ENCODE data around the gene NAA50. TPM values are rescaled to one million over a fixed set of nuclear protein-coding genes. Genes with fewer than 3 reads are reported as not detected.

NAA50 gene
- total and polyA plus RNA-seq, 2 of the 13 experiments (the other 11 are each of a cell fraction or from before 2014, with no cell fraction given): 30.2 to 233 TPM

DNA sequence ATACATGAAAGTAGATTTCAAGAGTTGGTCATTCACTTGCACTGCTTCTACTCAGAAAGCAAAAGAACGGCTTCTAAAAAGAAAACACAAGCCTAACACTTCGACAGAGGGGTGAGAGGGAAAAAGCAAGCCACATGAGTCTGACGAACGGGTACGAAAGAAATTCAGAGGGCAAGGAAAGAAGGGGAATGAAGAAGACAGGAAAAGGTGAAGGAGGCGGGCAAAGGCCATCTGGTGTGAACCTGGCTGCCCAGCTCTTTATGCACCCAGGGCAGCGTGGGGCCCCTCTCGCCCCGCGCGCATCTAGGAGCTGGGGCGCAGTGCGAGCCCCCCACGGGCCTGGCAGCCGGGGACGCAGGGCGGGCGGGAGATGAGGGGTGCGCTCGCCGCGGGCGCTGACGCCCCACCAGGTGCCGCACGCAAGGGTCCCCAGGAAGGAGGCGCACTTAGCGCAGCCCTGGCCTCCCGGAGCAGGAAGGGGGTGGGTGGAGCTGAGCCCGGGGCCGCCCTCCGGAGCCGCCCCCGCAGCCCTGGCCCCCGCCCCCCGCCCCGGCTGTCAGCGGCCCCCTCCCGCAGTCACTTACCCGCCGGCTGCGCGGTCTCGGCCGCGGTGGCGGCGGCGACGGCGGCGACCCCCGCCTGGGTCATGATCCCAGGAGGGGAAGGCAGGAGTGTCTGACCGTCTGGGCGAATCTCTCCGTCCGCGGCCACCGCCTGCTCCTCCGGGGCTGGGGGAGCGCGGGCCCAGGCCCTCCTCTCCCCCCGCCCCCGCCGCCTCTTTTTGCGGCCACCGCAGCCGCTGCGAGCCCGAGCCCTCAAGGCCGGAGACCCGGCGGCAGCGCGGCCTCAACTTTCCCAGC, 50.0 kb downstream of the NAA50 start, which contains the start of gene USF3 (continued):
- 0 out of 2 replicates have a peak, but pooled peaks have one; percentile 3 for TF ChIP-seq ZNF335 (CRISPR knock-in tag; IDR thresholded peaks at IDR 0.05)
- TF ChIP-seq MEF2D (CRISPR knock-in tag; IDR thresholded peaks at IDR 0.05): 0 out of 2 replicates have a peak, but pooled peaks have one; percentile 43
- 0 out of 2 replicates have a peak, but pooled peaks have one; percentile 26 for TF ChIP-seq MEIS2 (CRISPR knock-in tag; IDR thresholded peaks at IDR 0.05)
- TF ChIP-seq ZNF816 (CRISPR knock-in tag; IDR thresholded peaks at IDR 0.05; ENCODE audit: borderline replicate concordance): peak; percentile 55; the same call in 1 of the 2 replicates
- TF ChIP-seq, protein P1, sequence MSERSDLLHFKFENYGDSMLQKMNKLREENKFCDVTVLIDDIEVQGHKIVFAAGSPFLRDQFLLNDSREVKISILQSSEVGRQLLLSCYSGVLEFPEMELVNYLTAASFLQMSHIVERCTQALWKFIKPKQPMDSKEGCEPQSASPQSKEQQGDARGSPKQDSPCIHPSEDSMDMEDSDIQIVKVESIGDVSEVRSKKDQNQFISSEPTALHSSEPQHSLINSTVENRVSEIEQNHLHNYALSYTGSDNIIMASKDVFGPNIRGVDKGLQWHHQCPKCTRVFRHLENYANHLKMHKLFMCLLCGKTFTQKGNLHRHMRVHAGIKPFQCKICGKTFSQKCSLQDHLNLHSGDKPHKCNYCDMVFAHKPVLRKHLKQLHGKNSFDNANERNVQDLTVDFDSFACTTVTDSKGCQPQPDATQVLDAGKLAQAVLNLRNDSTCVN (CRISPR knock-in tag; IDR thresholded peaks at IDR 0.05; ENCODE audit: borderline replicate concordance): 0 out of 2 replicates have a peak, but pooled peaks have one; percentile 17
- TF ChIP-seq ZNF232 (CRISPR knock-in tag; IDR thresholded peaks at IDR 0.05; ENCODE audit: borderline replicate concordance): peak; percentile 66; the same call in 1 of the 2 replicates
- TF ChIP-seq CBFB (CRISPR knock-in tag; IDR thresholded peaks at IDR 0.05): peak; percentile 50; the same call in 1 of the 2 replicates
- TF ChIP-seq YEATS4 (CRISPR knock-in tag; IDR thresholded peaks at IDR 0.05; ENCODE audit: borderline replicate concordance): peak; percentile 81
- TF ChIP-seq SRF (IDR thresholded peaks at IDR 0.05; ENCODE audit: low read depth, low read length): no peak
- peak; percentile 46; the same call in 1 of the 2 replicates for TF ChIP-seq ZBTB38 (CRISPR knock-in tag; IDR thresholded peaks at IDR 0.05)
- TF ChIP-seq MED1 (CRISPR knock-in tag; IDR thresholded peaks at IDR 0.05): peak; percentile 39
- TF ChIP-seq, protein P2, sequence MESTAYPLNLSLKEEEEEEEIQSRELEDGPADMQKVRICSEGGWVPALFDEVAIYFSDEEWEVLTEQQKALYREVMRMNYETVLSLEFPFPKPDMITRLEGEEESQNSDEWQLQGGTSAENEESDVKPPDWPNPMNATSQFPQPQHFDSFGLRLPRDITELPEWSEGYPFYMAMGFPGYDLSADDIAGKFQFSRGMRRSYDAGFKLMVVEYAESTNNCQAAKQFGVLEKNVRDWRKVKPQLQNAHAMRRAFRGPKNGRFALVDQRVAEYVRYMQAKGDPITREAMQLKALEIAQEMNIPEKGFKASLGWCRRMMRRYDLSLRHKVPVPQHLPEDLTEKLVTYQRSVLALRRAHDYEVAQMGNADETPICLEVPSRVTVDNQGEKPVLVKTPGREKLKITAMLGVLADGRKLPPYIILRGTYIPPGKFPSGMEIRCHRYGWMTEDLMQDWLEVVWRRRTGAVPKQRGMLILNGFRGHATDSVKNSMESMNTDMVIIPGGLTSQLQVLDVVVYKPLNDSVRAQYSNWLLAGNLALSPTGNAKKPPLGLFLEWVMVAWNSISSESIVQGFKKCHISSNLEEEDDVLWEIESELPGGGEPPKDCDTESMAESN (CRISPR knock-in tag; conservative IDR thresholded peaks at IDR 0.05): peak; percentile 59
- TF ChIP-seq HNF4G (IDR thresholded peaks at IDR 0.05; ENCODE audit: borderline replicate concordance, low read depth, low read length): peak; percentile 7; the same call in 1 of the 2 replicates
- 0 out of 2 replicates have a peak, but pooled peaks have one; percentile 42 for TF ChIP-seq HNF4G (CRISPR knock-in tag; IDR thresholded peaks at IDR 0.05; ENCODE audit: borderline replicate concordance, low read depth)
- peak; percentile 61 for TF ChIP-seq SKI (IDR thresholded peaks at IDR 0.05; ENCODE audit: partially characterized antibody)
- no peak for TF ChIP-seq ELF1 (CRISPR knock-in tag; IDR thresholded peaks at IDR 0.05)
- TF ChIP-seq, protein P3, sequence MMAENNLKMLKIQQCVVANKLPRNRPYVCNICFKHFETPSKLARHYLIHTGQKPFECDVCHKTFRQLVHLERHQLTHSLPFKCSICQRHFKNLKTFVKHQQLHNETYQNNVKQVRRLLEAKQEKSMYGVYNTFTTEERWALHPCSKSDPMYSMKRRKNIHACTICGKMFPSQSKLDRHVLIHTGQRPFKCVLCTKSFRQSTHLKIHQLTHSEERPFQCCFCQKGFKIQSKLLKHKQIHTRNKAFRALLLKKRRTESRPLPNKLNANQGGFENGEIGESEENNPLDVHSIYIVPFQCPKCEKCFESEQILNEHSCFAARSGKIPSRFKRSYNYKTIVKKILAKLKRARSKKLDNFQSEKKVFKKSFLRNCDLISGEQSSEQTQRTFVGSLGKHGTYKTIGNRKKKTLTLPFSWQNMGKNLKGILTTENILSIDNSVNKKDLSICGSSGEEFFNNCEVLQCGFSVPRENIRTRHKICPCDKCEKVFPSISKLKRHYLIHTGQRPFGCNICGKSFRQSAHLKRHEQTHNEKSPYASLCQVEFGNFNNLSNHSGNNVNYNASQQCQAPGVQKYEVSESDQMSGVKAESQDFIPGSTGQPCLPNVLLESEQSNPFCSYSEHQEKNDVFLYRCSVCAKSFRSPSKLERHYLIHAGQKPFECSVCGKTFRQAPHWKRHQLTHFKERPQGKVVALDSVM (CRISPR knock-in tag; IDR thresholded peaks at IDR 0.05): peak; percentile 31; the same call in 1 of the 2 replicates
- TF ChIP-seq ZNF607 (CRISPR knock-in tag; IDR thresholded peaks at IDR 0.05; ENCODE audit: borderline replicate concordance): peak; percentile 41; the same call in 1 of the 2 replicates
- TF ChIP-seq, protein P4, sequence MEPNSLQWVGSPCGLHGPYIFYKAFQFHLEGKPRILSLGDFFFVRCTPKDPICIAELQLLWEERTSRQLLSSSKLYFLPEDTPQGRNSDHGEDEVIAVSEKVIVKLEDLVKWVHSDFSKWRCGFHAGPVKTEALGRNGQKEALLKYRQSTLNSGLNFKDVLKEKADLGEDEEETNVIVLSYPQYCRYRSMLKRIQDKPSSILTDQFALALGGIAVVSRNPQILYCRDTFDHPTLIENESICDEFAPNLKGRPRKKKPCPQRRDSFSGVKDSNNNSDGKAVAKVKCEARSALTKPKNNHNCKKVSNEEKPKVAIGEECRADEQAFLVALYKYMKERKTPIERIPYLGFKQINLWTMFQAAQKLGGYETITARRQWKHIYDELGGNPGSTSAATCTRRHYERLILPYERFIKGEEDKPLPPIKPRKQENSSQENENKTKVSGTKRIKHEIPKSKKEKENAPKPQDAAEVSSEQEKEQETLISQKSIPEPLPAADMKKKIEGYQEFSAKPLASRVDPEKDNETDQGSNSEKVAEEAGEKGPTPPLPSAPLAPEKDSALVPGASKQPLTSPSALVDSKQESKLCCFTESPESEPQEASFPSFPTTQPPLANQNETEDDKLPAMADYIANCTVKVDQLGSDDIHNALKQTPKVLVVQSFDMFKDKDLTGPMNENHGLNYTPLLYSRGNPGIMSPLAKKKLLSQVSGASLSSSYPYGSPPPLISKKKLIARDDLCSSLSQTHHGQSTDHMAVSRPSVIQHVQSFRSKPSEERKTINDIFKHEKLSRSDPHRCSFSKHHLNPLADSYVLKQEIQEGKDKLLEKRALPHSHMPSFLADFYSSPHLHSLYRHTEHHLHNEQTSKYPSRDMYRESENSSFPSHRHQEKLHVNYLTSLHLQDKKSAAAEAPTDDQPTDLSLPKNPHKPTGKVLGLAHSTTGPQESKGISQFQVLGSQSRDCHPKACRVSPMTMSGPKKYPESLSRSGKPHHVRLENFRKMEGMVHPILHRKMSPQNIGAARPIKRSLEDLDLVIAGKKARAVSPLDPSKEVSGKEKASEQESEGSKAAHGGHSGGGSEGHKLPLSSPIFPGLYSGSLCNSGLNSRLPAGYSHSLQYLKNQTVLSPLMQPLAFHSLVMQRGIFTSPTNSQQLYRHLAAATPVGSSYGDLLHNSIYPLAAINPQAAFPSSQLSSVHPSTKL (CRISPR knock-in tag; IDR thresholded peaks at IDR 0.05): peak; percentile 28; the same call in 1 of the 2 replicates

Measured in HepG2 (cell line).